HEK293 (cell line): ENCODE measurements around the gene CASKIN1.
A peak's percentile ranks its signal among the peaks of the same experiment; 100 is the strongest.

Source experiments
- CTCF ChIA-PET: fragments of 350-600 bp; formaldehyde crosslinking; extraction: SDS; loops from one replicate; lab custom pipeline; 2021; ENCODE audit warnings: antibody characterized with exemption; lab: Yijun Ruan, JAX
- POLR2A ChIA-PET: fragments of 300-600 bp; formaldehyde crosslinking; extraction: SDS; loops from one replicate; lab custom pipeline; 2020; ENCODE audit warnings: antibody characterized with exemption, inconsistent platforms; lab: Yijun Ruan, JAX
- H3K27ac ChIP-seq: fragments of 200-500 bp; sonication (Bioruptor generic); 2 replicates; pipeline ENCODE4 v1.5.1; 2014; ENCODE audit warnings: low read depth, low read length, control low read depth, inconsistent platforms; ENCODE audit errors: extremely low read depth
- H3K36me3 ChIP-seq, 2 experiments: fragments of 200-500 bp in 1 of 2; sonication (Bioruptor generic) in 1 of 2; 1 replicate in 1 of 2; 2 replicates in 1 of 2; pipeline ENCODE4 v1.5.1; 2014 to 2017; ENCODE audit warnings: inconsistent platforms in 2 of 2, low read length in 2 of 2; ENCODE audit not compliant: control insufficient read depth in 2 of 2, insufficient read depth in 1 of 2
- H3K4me1 ChIP-seq: fragments of 200-500 bp; sonication (Bioruptor generic); 2 replicates; pipeline ENCODE4 v1.5.1; 2014; ENCODE audit warnings: mild to moderate bottlenecking, low read length, inconsistent platforms; ENCODE audit not compliant: control insufficient read depth, insufficient read depth
- H3K4me3 ChIP-seq: 2 replicates; pipeline ENCODE4 v1.5.1; 2011; ENCODE audit warnings: low read depth, mild to moderate bottlenecking, control low read depth, low read length, moderate library complexity
- H3K9me3 ChIP-seq: fragments of 200-500 bp; sonication (Bioruptor generic); 2 replicates; pipeline ENCODE4 v1.5.1; 2014; ENCODE audit warnings: low read depth, low read length, inconsistent platforms; ENCODE audit not compliant: control insufficient read depth, insufficient read depth
- KLF1 ChIP-seq: fragments of 450-650 bp; formaldehyde crosslinking; IDR thresholded peaks from 2 replicates; pipeline ENCODE4 v1.5.1; 2016; ENCODE audit warnings: missing biosample characterization, missing genetic modification characterization
- PRDM4 ChIP-seq: fragments of 450-650 bp; formaldehyde crosslinking; IDR thresholded peaks from 2 replicates; pipeline ENCODE4 v1.5.1; 2017; ENCODE audit warnings: missing biosample characterization, missing genetic modification characterization
- RBAK ChIP-seq: fragments of 450-650 bp; formaldehyde crosslinking; IDR thresholded peaks from 2 replicates; pipeline ENCODE4 v1.5.1; 2016; ENCODE audit warnings: missing biosample characterization, missing genetic modification characterization
- SALL2 ChIP-seq: fragments of 450-650 bp; formaldehyde crosslinking; IDR thresholded peaks from 2 replicates; pipeline ENCODE4 v1.5.0; 2017; ENCODE audit warnings: missing biosample characterization, mild to moderate bottlenecking, missing genetic modification characterization, borderline replicate concordance
- ZFHX2 ChIP-seq: fragments of 450-650 bp; formaldehyde crosslinking; conservative IDR thresholded peaks from 2 replicates; pipeline ENCODE4 v1.5.1; 2016; ENCODE audit warnings: missing biosample characterization, missing genetic modification characterization
- ZNF121 ChIP-seq: fragments of 450-650 bp; formaldehyde crosslinking; IDR thresholded peaks from 2 replicates; pipeline ENCODE4 v1.5.1; 2016; ENCODE audit warnings: missing biosample characterization, missing genetic modification characterization
- ZNF169 ChIP-seq: fragments of 450-650 bp; formaldehyde crosslinking; IDR thresholded peaks from 2 replicates; pipeline ENCODE4 v1.5.1; 2016; ENCODE audit warnings: missing biosample characterization, missing genetic modification characterization
- ZNF311 ChIP-seq: fragments of 450-650 bp; formaldehyde crosslinking; IDR thresholded peaks from 2 replicates; pipeline ENCODE4 v1.5.1; 2017; ENCODE audit warnings: missing biosample characterization, missing genetic modification characterization, borderline replicate concordance
- ZNF394 ChIP-seq: fragments of 450-650 bp; formaldehyde crosslinking; IDR thresholded peaks from 2 replicates; pipeline ENCODE4 v1.5.1; 2016; ENCODE audit warnings: missing biosample characterization, missing genetic modification characterization, mild to moderate bottlenecking, moderate library complexity, borderline replicate concordance
- ZNF544 ChIP-seq: fragments of 450-650 bp; formaldehyde crosslinking; IDR thresholded peaks from 2 replicates; pipeline ENCODE4 v1.5.0; 2017; ENCODE audit warnings: missing biosample characterization, missing genetic modification characterization
- ZNF600 ChIP-seq: fragments of 450-650 bp; formaldehyde crosslinking; IDR thresholded peaks from 2 replicates; pipeline ENCODE4 v1.5.1; 2016; ENCODE audit warnings: missing biosample characterization, missing genetic modification characterization
- TF ChIP-seq, protein P1 (sequence below): fragments of 450-650 bp; formaldehyde crosslinking; IDR thresholded peaks from 2 replicates; pipeline ENCODE4 v1.5.1; 2017; ENCODE audit warnings: missing biosample characterization, missing genetic modification characterization
- TF ChIP-seq, protein P2 (sequence below): fragments of 450-650 bp; formaldehyde crosslinking; IDR thresholded peaks from 2 replicates; pipeline ENCODE4; 2016; ENCODE audit warnings: missing biosample characterization, missing genetic modification characterization

CASKIN1 gene

GRCh38 chr16:2157480-2158261 lies 38.7 kb downstream of the CASKIN1 start:
- no peak overlapping the region for H3K27ac ChIP-seq
- ChIA-PET POLR2A (interaction anchor here (0.7 to 1.6 kb wide), 2 partner anchors 79 to 100 kb away, joined by 3 to 4 read pairs; partner anchors contain the start of gene DNASE1L2), CTCF (interaction anchor here (1.0 to 1.8 kb wide), 2 partner anchors 13 to 37 kb away, joined by 3 to 7 read pairs; no protein-coding TSS in a partner anchor)
- no peak for TF ChIP-seq ZNF169 (tag by site-specific recombination)
- TF ChIP-seq, protein P1, sequence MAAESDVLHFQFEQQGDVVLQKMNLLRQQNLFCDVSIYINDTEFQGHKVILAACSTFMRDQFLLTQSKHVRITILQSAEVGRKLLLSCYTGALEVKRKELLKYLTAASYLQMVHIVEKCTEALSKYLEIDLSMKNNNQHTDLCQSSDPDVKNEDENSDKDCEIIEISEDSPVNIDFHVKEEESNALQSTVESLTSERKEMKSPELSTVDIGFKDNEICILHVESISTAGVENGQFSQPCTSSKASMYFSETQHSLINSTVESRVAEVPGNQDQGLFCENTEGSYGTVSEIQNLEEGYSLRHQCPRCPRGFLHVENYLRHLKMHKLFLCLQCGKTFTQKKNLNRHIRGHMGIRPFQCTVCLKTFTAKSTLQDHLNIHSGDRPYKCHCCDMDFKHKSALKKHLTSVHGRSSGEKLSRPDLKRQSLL (tag by site-specific recombination) = peak; percentile 31; the same call in 1 of the 2 replicates
- TF ChIP-seq, protein P2, sequence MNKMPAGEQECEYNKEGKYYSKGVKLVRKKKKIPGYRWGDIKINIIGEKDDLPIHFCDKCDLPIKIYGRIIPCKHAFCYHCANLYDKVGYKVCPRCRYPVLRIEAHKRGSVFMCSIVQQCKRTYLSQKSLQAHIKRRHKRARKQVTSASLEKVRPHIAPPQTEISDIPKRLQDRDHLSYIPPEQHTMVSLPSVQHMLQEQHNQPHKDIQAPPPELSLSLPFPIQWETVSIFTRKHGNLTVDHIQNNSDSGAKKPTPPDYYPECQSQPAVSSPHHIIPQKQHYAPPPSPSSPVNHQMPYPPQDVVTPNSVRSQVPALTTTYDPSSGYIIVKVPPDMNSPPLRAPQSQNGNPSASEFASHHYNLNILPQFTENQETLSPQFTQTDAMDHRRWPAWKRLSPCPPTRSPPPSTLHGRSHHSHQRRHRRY (tag by site-specific recombination) = no peak
- H3K4me3 ChIP-seq = no peak overlapping the region
- H3K4me1 ChIP-seq = no peaks in the 10 kb centered on the region
- no peaks in the 10 kb centered on the region for H3K9me3 ChIP-seq
- peaks cover 0 to 26% of the 10 kb centered on the region in 2 experiments; a peak in 2 of 3 replicates for H3K36me3 ChIP-seq

DNA sequence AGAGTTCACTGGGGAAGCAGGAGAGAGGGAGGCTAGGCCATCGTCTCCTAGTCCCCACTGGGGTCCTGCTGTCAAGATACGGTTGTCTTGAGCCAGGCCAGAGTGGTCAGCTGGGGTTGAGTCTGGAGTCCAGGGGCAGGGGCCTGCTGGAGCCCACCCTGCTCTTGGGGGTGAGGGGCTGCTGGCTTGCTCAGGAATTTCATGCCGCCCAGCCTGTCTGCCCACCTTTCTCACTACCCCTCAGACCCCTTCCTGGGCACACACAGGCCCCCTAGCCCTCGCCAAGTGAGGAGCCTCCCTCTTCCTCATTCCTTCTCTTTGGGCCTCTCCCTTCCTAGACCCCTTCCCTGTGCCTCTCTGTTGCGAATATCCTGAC lies 39.6 kb downstream of the CASKIN1 start:
- H3K9me3 ChIP-seq = no peaks in the 10 kb centered on the region
- ChIA-PET POLR2A (no interaction called here), CTCF (interaction anchor here (1.8 kb wide), 1 partner anchor 38 kb away, joined by 7 read pairs; no protein-coding TSS in a partner anchor)
- H3K4me1 ChIP-seq = no peaks in the 10 kb centered on the region
- no peak overlapping the region for H3K27ac ChIP-seq
- no peak for TF ChIP-seq KLF1
- no peak for TF ChIP-seq SALL2 (tag by site-specific recombination)
- no peak for TF ChIP-seq RBAK (tag by site-specific recombination)
- no peak for TF ChIP-seq ZNF394 (tag by site-specific recombination)
- no peak for TF ChIP-seq PRDM4 (tag by site-specific recombination)
- TF ChIP-seq ZFHX2 (tag by site-specific recombination) = no peak
- no peak for TF ChIP-seq ZNF311 (tag by site-specific recombination)
- TF ChIP-seq ZNF544 (tag by site-specific recombination) = no peak
- TF ChIP-seq ZNF121 (tag by site-specific recombination) = no peak
- TF ChIP-seq ZNF600 (tag by site-specific recombination) = no peak
- TF ChIP-seq, all 188 proteins: peak for 0
- Histone ChIP-seq H3K36me3 (peaks cover 0 to 34% of the 10 kb centered on the region in 2 experiments; a peak in 2 of 3 replicates), H3K4me3 (peak overlapping the region; percentile 19)
